Measurements from ENCODE around the gene TGFA. TPM values are rescaled to one million over a fixed set of nuclear protein-coding genes. Genes with fewer than 3 reads are reported as not detected.

The TGFA gene
- total and polyA plus RNA-seq, 2 donors from 2014 or later: 8.3 to 30.8 TPM

- FAIRE-seq (no peak), DNase-seq (peak in 1 of 5 donors; percentile 5)
- Histone ChIP-seq H3K4me3 (ENCODE audit: low read length in 3 of 3) (no peak overlapping the region), H3K27me3 (ENCODE audit: control insufficient read depth, insufficient read depth, low read length) (no peaks in the 10 kb centered on the region), H3K36me3 (ENCODE audit: control insufficient read depth in 2 of 3, insufficient read depth in 3 of 3, low read length in 3 of 3) (no peaks in the 10 kb centered on the region), H3K4me1 (ENCODE audit: control insufficient read depth in 2 of 3, insufficient read depth in 2 of 3, low read depth in 1 of 3, low read length in 3 of 3) (no peaks in the 10 kb centered on the region), H3K9ac (ENCODE audit: low read length in 3 of 3) (no peak overlapping the region), H3K9me3 (ENCODE audit: control insufficient read depth in 2 of 3, insufficient read depth in 1 of 3, low read length in 3 of 3) (no peaks in the 10 kb centered on the region), H3K27ac (ENCODE audit: low read depth in 2 of 2, low read length in 2 of 2) (no peak overlapping the region)
- intact Hi-C loops (cut with DNase I): no loop called here
- TF ChIP-seq, protein P1, sequence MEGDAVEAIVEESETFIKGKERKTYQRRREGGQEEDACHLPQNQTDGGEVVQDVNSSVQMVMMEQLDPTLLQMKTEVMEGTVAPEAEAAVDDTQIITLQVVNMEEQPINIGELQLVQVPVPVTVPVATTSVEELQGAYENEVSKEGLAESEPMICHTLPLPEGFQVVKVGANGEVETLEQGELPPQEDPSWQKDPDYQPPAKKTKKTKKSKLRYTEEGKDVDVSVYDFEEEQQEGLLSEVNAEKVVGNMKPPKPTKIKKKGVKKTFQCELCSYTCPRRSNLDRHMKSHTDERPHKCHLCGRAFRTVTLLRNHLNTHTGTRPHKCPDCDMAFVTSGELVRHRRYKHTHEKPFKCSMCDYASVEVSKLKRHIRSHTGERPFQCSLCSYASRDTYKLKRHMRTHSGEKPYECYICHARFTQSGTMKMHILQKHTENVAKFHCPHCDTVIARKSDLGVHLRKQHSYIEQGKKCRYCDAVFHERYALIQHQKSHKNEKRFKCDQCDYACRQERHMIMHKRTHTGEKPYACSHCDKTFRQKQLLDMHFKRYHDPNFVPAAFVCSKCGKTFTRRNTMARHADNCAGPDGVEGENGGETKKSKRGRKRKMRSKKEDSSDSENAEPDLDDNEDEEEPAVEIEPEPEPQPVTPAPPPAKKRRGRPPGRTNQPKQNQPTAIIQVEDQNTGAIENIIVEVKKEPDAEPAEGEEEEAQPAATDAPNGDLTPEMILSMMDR (IDR thresholded peaks at IDR 0.05; ENCODE audit: borderline replicate concordance, extremely low read depth, insufficient read depth): no peak
Measured at GRCh38 chr2:70448041-70448440, 105.6 kb downstream of the TGFA start.

DNA sequence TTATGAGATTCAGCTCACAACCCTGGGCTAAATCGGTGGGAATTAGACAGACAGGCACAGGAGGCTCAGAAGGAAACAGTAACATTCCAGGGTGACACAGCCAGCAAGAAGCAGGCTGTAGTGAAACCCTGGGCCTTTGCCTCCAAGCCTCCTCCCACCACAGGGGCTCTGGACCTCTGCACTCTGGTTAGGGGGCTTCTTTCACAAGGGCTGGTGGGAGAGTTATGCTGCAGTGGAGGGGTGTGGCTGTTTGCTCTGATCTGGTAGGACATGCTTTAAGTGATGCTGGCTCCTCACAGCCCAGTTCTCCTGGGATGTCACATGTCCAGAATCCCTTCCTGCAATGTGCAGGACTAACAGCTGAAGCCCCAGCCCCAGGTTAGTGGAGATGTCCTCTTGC lies 109.9 kb downstream of the TGFA start:
- no peaks in the 10 kb centered on the region for H3K27me3 ChIP-seq (ENCODE audit: control insufficient read depth, insufficient read depth, low read length)
- no peak overlapping the region for H3K27ac ChIP-seq (ENCODE audit: low read depth in 2 of 2, low read length in 2 of 2)
- DNase-seq (peak in 1 of 5 donors; percentile 11), FAIRE-seq (no peak)
- H3K4me1 ChIP-seq (ENCODE audit: control insufficient read depth in 2 of 3, insufficient read depth in 2 of 3, low read depth in 1 of 3, low read length in 3 of 3): no peaks in the 10 kb centered on the region
- intact Hi-C loops (cut with DNase I): no loop called here
- H3K36me3 ChIP-seq (ENCODE audit: control insufficient read depth in 2 of 3, insufficient read depth in 3 of 3, low read length in 3 of 3): no peaks in the 10 kb centered on the region
- H3K9me3 ChIP-seq (ENCODE audit: control insufficient read depth in 2 of 3, insufficient read depth in 1 of 3, low read length in 3 of 3): no peaks in the 10 kb centered on the region
- H3K9ac ChIP-seq (ENCODE audit: low read length in 3 of 3): no peak overlapping the region
- H3K4me3 ChIP-seq (ENCODE audit: low read length in 3 of 3): no peak overlapping the region
- TF ChIP-seq, protein P1 (IDR thresholded peaks at IDR 0.05; ENCODE audit: borderline replicate concordance, extremely low read depth, insufficient read depth): no peak

- no peak for FAIRE-seq
- Histone ChIP-seq H3K9me3 (ENCODE audit: control insufficient read depth in 2 of 3, insufficient read depth in 1 of 3, low read length in 3 of 3) (no peaks in the 10 kb centered on the region), H3K36me3 (ENCODE audit: control insufficient read depth in 2 of 3, insufficient read depth in 3 of 3, low read length in 3 of 3) (no peaks in the 10 kb centered on the region), H3K9ac (ENCODE audit: low read length in 3 of 3) (no peak overlapping the region), H3K4me3 (ENCODE audit: low read length in 3 of 3) (no peak overlapping the region), H3K4me1 (ENCODE audit: control insufficient read depth in 2 of 3, insufficient read depth in 2 of 3, low read depth in 1 of 3, low read length in 3 of 3) (no peaks in the 10 kb centered on the region), H3K27me3 (ENCODE audit: control insufficient read depth, insufficient read depth, low read length) (no peaks in the 10 kb centered on the region), H3K27ac (ENCODE audit: low read depth in 2 of 2, low read length in 2 of 2) (no peak overlapping the region)
- intact Hi-C loops (cut with DNase I): no loop called here
- peak in 1 of 5 donors; percentile 10 for DNase-seq
- TF ChIP-seq, protein P1 (IDR thresholded peaks at IDR 0.05; ENCODE audit: borderline replicate concordance, extremely low read depth, insufficient read depth): no peak
Measured at GRCh38 chr2:70443078-70443465, 110.6 kb downstream of the TGFA start.

Data from kidney (tissue), 14 donors.